CD4-positive, CD25-positive, alpha-beta regulatory T cell (primary cell): ENCODE results near the gene ORAI3. TPM values are rescaled to one million over a fixed set of nuclear protein-coding genes. Genes with fewer than 3 reads are reported as not detected.

ENCODE experiments used
- ATAC-seq, 2 donors: fragments of 150-1000 bp; cut with Tn5 transposase; one replicate each; pipeline ENCODE4 v1.10.0; 2021; ENCODE audit warnings: low read depth in 2 of 2, moderate number of reproducible peaks in 2 of 2, moderate library complexity in 1 of 2
- DNase-seq, 3 donors: peaks; one replicate each; pipeline versions ENCODE4 v3.0.0 to v3.0.0-alpha.2; 2012 to 2022; ENCODE audit warnings: mixed read lengths in 1 of 3
- H3K27ac ChIP-seq: one replicate; pipeline ENCODE4 v1.7.0; 2013; ENCODE audit warnings: mild to moderate bottlenecking, low read length; ENCODE audit not compliant: insufficient read depth, poor library complexity, severe bottlenecking
- H3K27me3 ChIP-seq: one replicate; pipeline ENCODE4 v1.7.0; 2013; ENCODE audit warnings: low read length; ENCODE audit not compliant: control insufficient read depth, insufficient read depth
- H3K36me3 ChIP-seq: one replicate; pipeline ENCODE4 v1.7.0; 2013; ENCODE audit warnings: mild to moderate bottlenecking, low read length, moderate library complexity; ENCODE audit not compliant: control insufficient read depth, insufficient read depth
- H3K4me1 ChIP-seq: 2 replicates; pipeline ENCODE4 v1.7.0; 2013; ENCODE audit warnings: mild to moderate bottlenecking, low read length; ENCODE audit not compliant: insufficient read depth, control insufficient read depth, poor library complexity, severe bottlenecking
- H3K4me3 ChIP-seq: one replicate; pipeline ENCODE4 v1.7.0; 2013; ENCODE audit warnings: low read depth, mild to moderate bottlenecking, low read length, moderate library complexity
- H3K9me3 ChIP-seq, 2 experiments: 1 replicate in 1 of 2; 2 replicates in 1 of 2; pipeline ENCODE4 v1.7.0; 2013; ENCODE audit warnings: low read length in 2 of 2, mild to moderate bottlenecking in 1 of 2, moderate library complexity in 1 of 2; ENCODE audit not compliant: control insufficient read depth in 2 of 2
- H3K27ac Mint-ChIP-seq, 3 donors: one replicate each; pipeline ENCODE4 v1.8.0; 2020 to 2022; ENCODE audit warnings: mild to moderate bottlenecking in 3 of 3, mixed read lengths in 3 of 3, moderate library complexity in 2 of 3
- H3K27me3 Mint-ChIP-seq: one replicate; pipeline ENCODE4 v1.8.0; 2022; ENCODE audit warnings: mild to moderate bottlenecking, mixed read lengths
- H3K36me3 Mint-ChIP-seq: one replicate; pipeline ENCODE4 v1.8.0; 2020; ENCODE audit warnings: mixed read lengths
- H3K4me1 Mint-ChIP-seq, 4 donors: one replicate each; pipeline ENCODE4 v1.8.0; 2020 to 2022; ENCODE audit warnings: mixed read lengths in 4 of 4, mild to moderate bottlenecking in 1 of 4
- H3K4me3 Mint-ChIP-seq, 4 donors: one replicate each; pipeline ENCODE4 v1.8.0; 2020 to 2022; ENCODE audit warnings: mild to moderate bottlenecking in 4 of 4, mixed read lengths in 4 of 4, moderate library complexity in 3 of 4
- H3K9me3 Mint-ChIP-seq, 7 donors: one replicate each; pipeline ENCODE4 v1.8.0; 2020 to 2022; ENCODE audit warnings: mixed read lengths in 7 of 7, mild to moderate bottlenecking in 3 of 7, moderate library complexity in 2 of 7
- polyA plus RNA-seq, 4 donors: library from polyadenylated mRNA; unstranded; fragments of 300-500 nt; fragmentation: Illumina TruSeq; gene quantifications; one replicate each; pipeline ENCODE4 v1.2.3, GENCODE V29; 2021
- total RNA-seq: library from RNA; stranded (reverse); gene quantifications from one replicate; pipeline ENCODE4 v1.2.3, GENCODE V29; 2022

ORAI3 gene
- total and polyA plus RNA-seq, 5 donors from 2014 or later, result 7.7 to 34.7 (median 31.4) TPM

- Histone ChIP-seq H3K27me3 (no peaks in the 10 kb centered on the region), H3K4me1 (no peaks in the 10 kb centered on the region), H3K9me3 (no peaks in the 10 kb centered on the region), H3K36me3 (peaks cover 78% of the 10 kb centered on the region), H3K27ac (no peak overlapping the region), H3K4me3 (no peak overlapping the region)
- Mint-ChIP-seq H3K27ac (no peak overlapping the region), H3K36me3 (peaks cover 49% of the 10 kb centered on the region), H3K4me3 (no peak overlapping the region), H3K27me3 (no peaks in the 10 kb centered on the region), H3K9me3 (no peaks in the 10 kb centered on the region), H3K4me1 (peaks cover 0 to 15% (median 6%) of the 10 kb centered on the region in 4 donors)
- DNase-seq, result no peak
- ATAC-seq, result no peak
These were observed 20.5 kb downstream of the ORAI3 start for GRCh38 chr16:30969246-30969842.

- DNase-seq (no peak), ATAC-seq (no peak)
- H3K27ac ChIP-seq, result no peak overlapping the region
- no peaks in the 10 kb centered on the region for H3K9me3 ChIP-seq
- Mint-ChIP-seq H3K4me1 (peaks cover 0 to 18% (median 8%) of the 10 kb centered on the region in 4 donors), H3K27ac (no peak overlapping the region), H3K27me3 (no peaks in the 10 kb centered on the region), H3K36me3 (peaks cover 54% of the 10 kb centered on the region), H3K4me3 (no peak overlapping the region), H3K9me3 (no peaks in the 10 kb centered on the region)
- H3K4me1 ChIP-seq, result no peaks in the 10 kb centered on the region
- H3K36me3 ChIP-seq, result peaks cover 74% of the 10 kb centered on the region
- no peak overlapping the region for H3K4me3 ChIP-seq
- H3K27me3 ChIP-seq, result no peaks in the 10 kb centered on the region
These were observed 22.4 kb downstream of the ORAI3 start for GRCh38 chr16:30971298-30971697.

- H3K9me3 Mint-ChIP-seq, result no peaks in the 10 kb centered on the region
- DNase-seq, result no peak
- no peak for ATAC-seq
- H3K27me3 ChIP-seq, result no peaks in the 10 kb centered on the region
- peaks cover 74% of the 10 kb centered on the region for H3K36me3 ChIP-seq
- no peak overlapping the region for H3K27ac ChIP-seq
- H3K4me3 Mint-ChIP-seq, result no peak overlapping the region
- H3K9me3 ChIP-seq, result no peaks in the 10 kb centered on the region
- no peaks in the 10 kb centered on the region for H3K4me1 ChIP-seq
- H3K27ac Mint-ChIP-seq, result peak overlapping the region in 1 of 3 donors; percentile 38
- peaks cover 0 to 18% (median 6%) of the 10 kb centered on the region in 4 donors for H3K4me1 Mint-ChIP-seq
- H3K36me3 Mint-ChIP-seq, result peaks cover 51% of the 10 kb centered on the region
- no peaks in the 10 kb centered on the region for H3K27me3 Mint-ChIP-seq
- no peak overlapping the region for H3K4me3 ChIP-seq
These were observed 24.0 kb downstream of the ORAI3 start for GRCh38 chr16:30972872-30973271.

GRCh38 chr16:30974348-30974747 lies 25.5 kb downstream of the ORAI3 start:
- Mint-ChIP-seq H3K27ac (peak overlapping the region in 2 of 3 donors; percentile 17 to 84), H3K36me3 (peaks cover 48% of the 10 kb centered on the region)

GRCh38 chr16:30976486-30976885 lies 27.6 kb downstream of the ORAI3 start:
- no peaks in the 10 kb centered on the region for H3K9me3 ChIP-seq
- Mint-ChIP-seq H3K27ac (peak overlapping the region in 1 of 3 donors; percentile 9), H3K27me3 (no peaks in the 10 kb centered on the region), H3K9me3 (peaks cover 0 to 1% (median 0%) of the 10 kb centered on the region in 7 donors), H3K4me1 (peaks cover 0 to 17% (median 7%) of the 10 kb centered on the region in 4 donors), H3K4me3 (no peak overlapping the region), H3K36me3 (peaks cover 37% of the 10 kb centered on the region)
- no peak overlapping the region for H3K27ac ChIP-seq
- ATAC-seq (no peak), DNase-seq (no peak)
- H3K4me1 ChIP-seq, result no peaks in the 10 kb centered on the region
- H3K27me3 ChIP-seq, result no peaks in the 10 kb centered on the region
- H3K36me3 ChIP-seq, result peaks cover 65% of the 10 kb centered on the region
- no peak overlapping the region for H3K4me3 ChIP-seq

More at GRCh38 chr16:30974348-30974747, 25.5 kb downstream of the ORAI3 start:
- H3K9me3 Mint-ChIP-seq, result no peaks in the 10 kb centered on the region
- H3K27me3 Mint-ChIP-seq, result no peaks in the 10 kb centered on the region
- H3K27ac ChIP-seq, result no peak overlapping the region
- no peaks in the 10 kb centered on the region for H3K9me3 ChIP-seq
- ATAC-seq (no peak), DNase-seq (no peak)
- H3K4me1 Mint-ChIP-seq, result peaks cover 0 to 20% (median 7%) of the 10 kb centered on the region in 4 donors
- H3K4me3 ChIP-seq, result no peak overlapping the region
- peaks cover 68% of the 10 kb centered on the region for H3K36me3 ChIP-seq
- no peaks in the 10 kb centered on the region for H3K4me1 ChIP-seq
- H3K4me3 Mint-ChIP-seq, result no peak overlapping the region
- no peaks in the 10 kb centered on the region for H3K27me3 ChIP-seq

- H3K27me3 Mint-ChIP-seq, result no peaks in the 10 kb centered on the region
- Histone ChIP-seq H3K36me3 (peaks cover 60% of the 10 kb centered on the region), H3K4me1 (no peaks in the 10 kb centered on the region), H3K27ac (no peak overlapping the region), H3K27me3 (no peaks in the 10 kb centered on the region), H3K4me3 (no peak overlapping the region), H3K9me3 (no peaks in the 10 kb centered on the region)
- peak in 1 of 3 donors; percentile 26 for DNase-seq
- no peak overlapping the region for H3K4me3 Mint-ChIP-seq
- no peak overlapping the region for H3K27ac Mint-ChIP-seq
- peaks cover 0 to 14% (median 7%) of the 10 kb centered on the region in 4 donors for H3K4me1 Mint-ChIP-seq
- H3K9me3 Mint-ChIP-seq, result peaks cover 0 to 1% (median 0%) of the 10 kb centered on the region in 7 donors
- H3K36me3 Mint-ChIP-seq, result peaks cover 31% of the 10 kb centered on the region
- ATAC-seq, result peak in 1 of 2 donors; percentile 19
These were observed 28.6 kb downstream of the ORAI3 start for GRCh38 chr16:30977502-30977901.

GRCh38 chr16:30979170-30980022 lies 30.5 kb downstream of the ORAI3 start:
- H3K4me1 Mint-ChIP-seq, result peaks cover 0 to 13% (median 3%) of the 10 kb centered on the region in 4 donors
- H3K27ac Mint-ChIP-seq, result no peak overlapping the region

More at GRCh38 chr16:30979170-30980022, 30.5 kb downstream of the ORAI3 start:
- no peak for ATAC-seq
- Histone ChIP-seq H3K4me1 (no peaks in the 10 kb centered on the region), H3K9me3 (no peaks in the 10 kb centered on the region), H3K4me3 (no peak overlapping the region), H3K27me3 (no peaks in the 10 kb centered on the region), H3K36me3 (peaks cover 55% of the 10 kb centered on the region), H3K27ac (no peak overlapping the region)
- H3K27me3 Mint-ChIP-seq, result no peaks in the 10 kb centered on the region
- peaks cover 23% of the 10 kb centered on the region for H3K36me3 Mint-ChIP-seq
- H3K9me3 Mint-ChIP-seq, result peaks cover 0 to 1% (median 0%) of the 10 kb centered on the region in 7 donors
- no peak for DNase-seq
- H3K4me3 Mint-ChIP-seq, result no peak overlapping the region
